GM13976 (cell line): ENCODE measurements around the gene SLC25A24.
"Not testable (repeated sequence)": the region's sequence is repeated elsewhere in the genome, so short reads cannot be mapped to it uniquely, and the experiment has no call there.

Experiments
- DNase-seq: peaks from one replicate; pipeline ENCODE4 v3.0.0; 2012; ENCODE audit warnings: low spot score
- CTCF ChIP-seq: IDR thresholded peaks from 2 replicates; pipeline ENCODE4 v1.5.1; 2012; ENCODE audit warnings: borderline replicate concordance, mild to moderate bottlenecking; ENCODE audit not compliant: insufficient read depth; ENCODE audit errors: extremely low read depth, missing control alignments, control extremely low read depth
- in situ Hi-C: fragments of 300-500 bp; cut with MboI; formaldehyde crosslinking; loops from one replicate; pipeline ENCODE4 v1.12.0; 2022; ENCODE audit warnings: low sequenced_read_pairs, mixed read lengths, inconsistent platforms; ENCODE audit not compliant: unreplicated experiment

Gene SLC25A24

GRCh38 chr1:108152782-108153222 is 47.3 kb downstream of the SLC25A24 start:
- in situ Hi-C loops: no loop called here
- no peak for TF ChIP-seq CTCF
- DNase-seq: no peak

- TF ChIP-seq CTCF: no peak
- in situ Hi-C loops: no loop called here
- no peak for DNase-seq
These were observed 48.6 kb downstream of the SLC25A24 start for GRCh38 chr1:108151548-108151947.

- no peak for TF ChIP-seq CTCF
- in situ Hi-C loops: no loop called here
These were observed 50.2 kb downstream of the SLC25A24 start for GRCh38 chr1:108149796-108150467.

GRCh38 chr1:108144569-108144968 is 55.6 kb downstream of the SLC25A24 start:
- DNase-seq, in situ Hi-C loops: not testable (repeated sequence)

More at GRCh38 chr1:108149796-108150467, 50.2 kb downstream of the SLC25A24 start:
- DNase-seq: no peak

GRCh38 chr1:108142773-108143394 is 57.3 kb downstream of the SLC25A24 start:
- no peak for DNase-seq
- in situ Hi-C loops: no loop called here
- no peak for TF ChIP-seq CTCF

GRCh38 chr1:108142258-108142657 is 57.9 kb downstream of the SLC25A24 start:
- no peak for TF ChIP-seq CTCF
- in situ Hi-C loops: no loop called here

GRCh38 chr1:108141621-108142020 is 58.5 kb downstream of the SLC25A24 start:
- no peak for TF ChIP-seq CTCF
- in situ Hi-C loops: no loop called here
- DNase-seq: no peak

More at GRCh38 chr1:108142258-108142657, 57.9 kb downstream of the SLC25A24 start:
- no peak for DNase-seq
